Right lobe of liver (tissue), 6 donors: Measurements from ENCODE around the gene DLX2. TPM values are rescaled to one million over a fixed set of nuclear protein-coding genes. Genes with fewer than 3 reads are reported as not detected.

Experiments used
- ATAC-seq, 4 donors: fragments of 200-7000 bp; cut with Tn5 transposase; one replicate each; pipeline ENCODE4 v1.9.1; 2020; ENCODE audit warnings: mild to moderate bottlenecking in 4 of 4, moderate library complexity in 4 of 4
- DNase-seq, 3 donors: peaks; one replicate each; pipeline ENCODE4 v3.0.0-alpha.2; 2020
- H3K27ac ChIP-seq, 3 donors: fragments of 200-600 bp; one replicate each; pipeline ENCODE4 v1.8.0; 2022
- H3K27me3 ChIP-seq, 2 donors: fragments of 200-600 bp; one replicate each; pipeline ENCODE4 v1.8.0; 2022
- H3K36me3 ChIP-seq, 4 donors: fragments of 200-600 bp; sonication (generic) in 1 of 4; one replicate each; pipeline versions ENCODE4 v1.5.1 to v1.8.0; 2017 to 2022; ENCODE audit warnings: control low read depth in 1 of 4
- H3K4me1 ChIP-seq, 4 donors: fragments of 200-600 bp; sonication (generic) in 1 of 4; one replicate each; pipeline versions ENCODE4 v1.5.1 to v1.8.0; 2017 to 2022; ENCODE audit warnings: control low read depth in 1 of 4
- H3K4me3 ChIP-seq, 3 donors: fragments of 200-600 bp; one replicate each; pipeline ENCODE4 v1.8.0; 2022
- H3K9me3 ChIP-seq, 4 donors: fragments of 200-600 bp; sonication (generic) in 1 of 4; one replicate each; pipeline versions ENCODE4 v1.5.1 to v1.8.0; 2017 to 2022; ENCODE audit warnings: control low read depth in 1 of 4
- CTCF ChIP-seq, 4 donors: fragments of 200-600 bp in 3 of 4; fragments of 450-650 bp in 1 of 4; IDR thresholded peaks; one replicate each; pipeline versions ENCODE4 v1.5.1 to v1.8.0; 2016 to 2022; ENCODE audit warnings: antibody characterized with exemption in 4 of 4, mild to moderate bottlenecking in 2 of 4
- POLR2A ChIP-seq: fragments of 450-650 bp; IDR thresholded peaks from one replicate; pipeline ENCODE4 v1.6.1; 2017; ENCODE audit warnings: antibody characterized with exemption, mild to moderate bottlenecking
- WGBS: methylation state at CpG from one replicate; pipeline ENCODE4 v1.1.6; 2018; ENCODE audit warnings: low coverage, low lambda C conversion rate; ENCODE audit not compliant: insufficient coverage; ENCODE audit errors: missing lambda C conversion rate; 5-methylcytosine and 5-hydroxymethylcytosine counted together
- intact Hi-C, 2 donors: fragments of 100-400 bp; cut with DNase I; formaldehyde crosslinking; loops; one replicate each; pipeline versions ENCODE4 v1.11.2 to v1.14.1; 2022
- total RNA-seq, 6 experiments: library from RNA; depleted of rRNA in 2 of 6; stranded (reverse); fragments of >200 nt in 2 of 6; fragmentation: NEBNext Ultra II Directional in 3 of 6; extraction: Animal tissue kit (Norgen Biotek cat#: 25700) in 3 of 6; gene quantifications; one replicate each; pipeline versions ENCODE4 v1.1.0 to v1.2.4, GENCODE V29; 2016 to 2023
- donor health status: DM: no; HTN: yes; CAD: no.
- donor health status: DM: no; HTN: no; CAD: no.
- donor health status: DM: no; HTN: no; CAD: no.
- donor health status: DM: no; HTN: yes; CAD: no.
- donor health status: DM: no; HTN: yes; CAD: no.

The DLX2 gene
- total RNA-seq, 6 experiments from 2014 or later = not detected

- Histone ChIP-seq H3K27ac (no peak overlapping the region), H3K27me3 (peaks cover 46 to 91% of the 10 kb centered on the region in 2 donors), H3K4me1 (peaks cover 0 to 48% (median 8%) of the 10 kb centered on the region in 4 donors), H3K36me3 (no peaks in the 10 kb centered on the region), H3K9me3 (no peaks in the 10 kb centered on the region), H3K4me3 (no peak overlapping the region)
- ATAC-seq (no peak), DNase-seq (no peak)
- TF ChIP-seq POLR2A (no peak), CTCF (IDR thresholded peaks at IDR 0.05) (no peak)
- intact Hi-C loops = no loop called here
- WGBS = 38% methylated on average over 8 of the region's 9 CpGs
Observed at GRCh38 chr2:172097557-172098131, 5.1 kb downstream of the DLX2 start.

GRCh38 chr2:172096626-172097547, 5.8 kb downstream of the DLX2 start:
- Histone ChIP-seq H3K27ac (no peak overlapping the region), H3K36me3 (no peaks in the 10 kb centered on the region), H3K4me3 (no peak overlapping the region), H3K4me1 (peaks cover 0 to 41% (median 5%) of the 10 kb centered on the region in 4 donors), H3K27me3 (peaks cover 43 to 93% of the 10 kb centered on the region in 2 donors), H3K9me3 (no peaks in the 10 kb centered on the region)
- intact Hi-C loops = no loop called here
- DNase-seq (no peak), ATAC-seq (peak in 2 of 4 donors; percentile 8 to 22)
- WGBS = 5% methylated on average over 25 of the region's 55 CpGs
- TF ChIP-seq CTCF (IDR thresholded peaks at IDR 0.05) = no peak
- no peak for TF ChIP-seq POLR2A

- Histone ChIP-seq H3K9me3 (no peaks in the 10 kb centered on the region), H3K4me1 (peaks cover 0 to 34% (median 5%) of the 10 kb centered on the region in 4 donors), H3K27ac (no peak overlapping the region), H3K36me3 (no peaks in the 10 kb centered on the region), H3K27me3 (peaks cover 45 to 91% of the 10 kb centered on the region in 2 donors), H3K4me3 (no peak overlapping the region)
- TF ChIP-seq POLR2A (no peak), CTCF (IDR thresholded peaks at IDR 0.05) (no peak)
- DNase-seq (no peak), ATAC-seq (peak in 1 of 4 donors; percentile 11)
- 5% methylated on average over 32 of the region's 40 CpGs for WGBS
- intact Hi-C loops = no loop called here
Observed at GRCh38 chr2:172095905-172096625, 6.6 kb downstream of the DLX2 start.

GRCh38 chr2:172095146-172095904, 7.4 kb downstream of the DLX2 start:
- Histone ChIP-seq H3K9me3 (no peaks in the 10 kb centered on the region), H3K27me3 (peaks cover 49 to 93% of the 10 kb centered on the region in 2 donors), H3K4me1 (peaks cover 0 to 27% (median 4%) of the 10 kb centered on the region in 4 donors), H3K27ac (no peak overlapping the region), H3K4me3 (no peak overlapping the region), H3K36me3 (no peaks in the 10 kb centered on the region)
- WGBS = 0% methylated on average over 24 of the region's 51 CpGs
- DNase-seq (peak in 1 of 3 donors; percentile 57), ATAC-seq (peak; percentile 23 to 50 (median 38))
- intact Hi-C loops = no loop called here
- TF ChIP-seq CTCF (IDR thresholded peaks at IDR 0.05) (no peak), POLR2A (no peak)
